ENCODE results near the gene CDKN3.
"Not testable (repeated sequence)": the region's sequence is repeated elsewhere in the genome, so short reads cannot be mapped to it uniquely, and the experiment has no call there.

The CDKN3 gene

DNA sequence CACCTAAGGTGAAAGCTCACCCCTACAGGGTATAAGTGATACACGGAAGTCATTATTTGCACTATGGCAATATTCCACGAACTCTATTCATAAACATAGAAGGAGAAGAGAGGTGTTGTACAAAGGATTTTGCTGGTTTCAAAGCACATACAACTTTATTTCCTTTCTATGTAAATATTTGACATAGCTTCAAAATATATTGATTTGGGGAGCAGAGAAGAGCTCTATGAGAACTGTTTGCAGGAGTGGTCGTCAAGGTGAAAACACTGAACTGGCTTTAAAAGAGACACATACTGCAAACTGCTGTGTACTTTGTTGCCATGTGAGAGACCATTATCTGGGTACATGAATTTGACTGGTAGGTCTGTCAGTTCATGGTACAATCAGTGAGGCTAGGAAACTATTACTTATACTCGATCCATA lies 27.7 kb downstream of the CDKN3 start:
- DNase-seq, result no peak

DNA sequence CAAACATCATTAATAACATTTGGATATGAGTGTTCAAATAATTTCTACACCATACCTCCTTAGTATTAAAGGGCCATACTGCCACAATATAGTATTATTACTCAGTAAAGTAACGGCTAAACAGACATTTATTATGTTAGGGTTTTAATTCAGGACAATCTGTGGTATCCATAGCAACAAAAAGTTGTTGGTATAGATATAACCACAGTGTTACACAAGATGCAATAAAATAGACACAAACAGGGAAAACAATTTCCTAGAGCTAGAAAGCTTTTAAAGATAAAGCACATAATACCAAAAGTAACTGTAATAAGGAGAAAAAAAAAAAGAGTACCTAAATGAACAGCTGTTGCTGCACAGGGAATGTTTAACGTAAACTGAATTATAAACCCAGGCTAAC lies 28.3 kb downstream of the CDKN3 start:
- no peak for DNase-seq

DNA sequence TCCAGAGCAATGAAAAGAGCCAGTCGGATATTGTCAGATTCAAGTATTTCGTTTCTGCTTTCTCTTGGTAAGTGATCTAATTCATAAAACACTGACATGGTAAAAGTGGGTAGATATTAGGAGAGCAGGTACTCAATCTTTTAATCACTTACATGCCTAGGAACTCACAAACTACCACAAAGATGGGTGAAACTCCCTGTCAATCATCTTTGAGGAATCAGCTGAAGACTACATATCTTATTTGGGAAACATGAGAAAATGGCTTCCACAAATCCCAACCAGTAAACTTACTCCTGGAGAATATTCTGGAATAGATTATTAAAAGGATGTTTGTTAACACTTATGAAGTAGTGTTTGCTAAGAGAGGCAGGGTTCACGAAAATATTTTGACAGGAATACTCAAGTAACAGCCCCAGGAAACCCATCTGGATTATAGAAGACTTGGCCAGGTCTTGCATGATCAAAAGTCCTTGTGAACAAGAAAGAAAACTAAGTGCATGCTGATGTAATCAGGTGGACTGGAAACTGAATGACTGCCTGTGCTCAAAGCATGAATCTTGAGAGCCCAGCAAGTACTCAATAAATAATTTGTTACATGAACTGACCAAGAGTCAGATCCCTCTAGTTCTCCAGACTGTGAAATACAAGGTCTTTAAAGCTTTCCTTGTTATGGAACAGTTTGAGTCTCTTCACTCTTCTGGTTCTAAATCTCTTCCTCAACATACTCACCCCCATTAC lies 28.9 kb downstream of the CDKN3 start:
- no peak for DNase-seq

DNA sequence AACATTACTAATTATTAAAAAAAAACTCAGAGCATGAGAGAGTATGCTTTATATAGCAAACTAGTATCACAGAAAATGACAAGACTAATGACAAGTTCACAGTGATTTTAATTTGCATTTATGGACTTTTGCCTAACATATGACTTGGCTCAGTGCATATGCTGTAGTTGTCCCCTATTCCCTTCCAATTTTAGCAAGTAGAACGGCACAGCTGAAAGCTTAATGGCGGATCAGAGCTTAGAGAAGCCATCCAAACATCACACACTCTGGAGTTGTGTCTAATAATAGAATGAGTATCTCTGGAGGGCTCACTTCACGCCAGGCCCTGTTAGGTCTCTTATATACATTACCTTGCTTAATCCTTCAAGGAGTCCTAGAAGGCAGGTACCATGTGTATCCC lies 31.1 kb downstream of the CDKN3 start:
- DNase-seq, result no peak

DNA sequence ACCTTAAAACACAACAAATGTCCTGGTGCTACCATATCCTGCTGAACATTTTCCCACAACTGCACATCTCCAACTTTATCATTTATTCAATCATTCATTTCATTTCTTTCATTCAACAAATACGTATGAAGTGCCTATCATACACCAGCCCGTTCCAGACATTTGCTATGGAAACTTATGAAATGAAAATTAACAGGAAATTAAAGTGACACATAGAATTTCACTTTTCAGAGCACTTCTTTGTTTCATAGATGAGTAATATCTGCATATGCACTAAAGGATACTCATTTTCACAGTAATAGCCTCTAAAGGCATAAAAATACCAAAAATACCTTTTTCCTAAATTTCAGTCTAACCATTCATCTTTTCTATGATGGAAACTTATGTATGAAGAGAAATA lies 31.7 kb downstream of the CDKN3 start:
- DNase-seq, result no peak

DNA sequence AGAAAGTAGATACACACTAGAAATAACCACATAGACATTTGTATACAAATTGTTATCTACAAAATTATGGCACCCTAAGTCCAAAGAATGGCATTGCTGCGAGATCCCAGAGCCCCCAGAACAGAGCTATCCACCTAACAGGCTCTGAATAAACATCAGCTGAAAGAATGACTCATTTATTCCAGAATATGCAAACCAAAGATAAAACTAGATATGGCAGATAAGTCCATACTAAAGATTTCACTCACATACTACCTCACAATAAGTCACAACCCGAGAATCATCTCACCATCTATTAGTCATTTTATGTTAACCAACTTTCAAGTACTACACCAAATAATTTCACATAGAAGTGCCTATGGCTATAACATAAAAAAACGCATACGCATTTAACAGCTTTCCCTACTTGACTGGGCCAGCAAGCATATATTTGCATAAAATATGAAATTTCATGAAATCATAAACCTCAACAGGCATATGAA lies 38.7 kb downstream of the CDKN3 start:
- peak; percentile 69 for DNase-seq

DNA sequence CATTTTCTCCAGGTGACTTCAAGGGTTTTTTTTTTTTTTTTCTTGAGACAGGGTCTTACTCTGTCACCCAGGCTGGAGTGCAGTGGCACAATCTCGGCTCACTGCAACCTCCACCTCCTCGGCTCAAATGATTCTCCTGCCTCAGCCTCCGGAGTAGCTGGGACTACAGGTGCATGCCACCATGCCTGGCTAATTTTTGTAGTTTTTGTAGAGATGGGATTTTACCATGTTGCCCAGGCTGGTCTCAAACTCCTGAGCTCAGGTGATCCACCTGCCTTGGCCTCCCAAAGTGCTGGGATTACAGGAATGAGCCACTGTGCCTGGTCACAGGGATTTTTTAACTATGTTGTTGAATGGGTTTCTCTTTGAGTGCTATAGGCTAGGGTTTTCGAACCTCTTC lies 41.1 kb downstream of the CDKN3 start:
- not testable (repeated sequence) for DNase-seq

DNA sequence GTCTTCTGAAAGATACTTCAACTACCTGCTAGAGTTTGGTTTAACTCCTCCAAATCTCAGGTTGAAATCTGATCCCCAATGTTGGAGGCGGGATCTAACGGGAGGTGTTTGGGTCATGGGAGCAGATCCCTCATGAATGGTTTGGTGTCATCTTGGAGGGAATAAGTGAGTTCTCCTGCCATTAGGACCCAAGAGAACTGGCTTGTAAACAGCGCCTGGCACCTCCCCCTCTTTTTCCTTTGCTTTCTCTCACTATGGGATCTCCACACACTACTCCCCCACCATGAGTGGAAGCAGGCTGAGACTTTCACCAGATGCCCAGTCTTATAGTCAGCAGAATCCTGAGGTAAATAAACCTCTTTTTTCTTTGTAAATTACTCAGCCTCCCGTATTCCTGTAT lies 41.9 kb downstream of the CDKN3 start:
- no peak for DNase-seq

DNA sequence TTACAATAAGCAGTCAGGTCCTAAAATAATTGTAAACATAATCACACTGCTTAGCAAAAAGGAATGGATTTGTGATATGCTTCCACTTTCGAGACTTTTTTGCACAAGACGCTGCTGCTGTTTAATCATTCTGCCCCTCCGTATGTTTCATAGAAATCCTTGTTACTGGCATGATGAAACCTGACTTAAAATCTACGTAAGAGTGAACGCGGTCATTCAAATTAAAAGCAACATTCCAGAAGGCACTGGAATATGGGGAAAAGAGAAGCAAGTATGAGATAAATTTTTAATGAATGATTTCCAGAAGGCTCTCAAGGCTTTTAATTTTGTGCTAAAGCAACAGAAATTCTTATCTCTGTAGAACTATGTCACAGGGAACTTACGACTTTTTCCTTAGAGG lies 43.2 kb downstream of the CDKN3 start:
- no peak for DNase-seq

DNA sequence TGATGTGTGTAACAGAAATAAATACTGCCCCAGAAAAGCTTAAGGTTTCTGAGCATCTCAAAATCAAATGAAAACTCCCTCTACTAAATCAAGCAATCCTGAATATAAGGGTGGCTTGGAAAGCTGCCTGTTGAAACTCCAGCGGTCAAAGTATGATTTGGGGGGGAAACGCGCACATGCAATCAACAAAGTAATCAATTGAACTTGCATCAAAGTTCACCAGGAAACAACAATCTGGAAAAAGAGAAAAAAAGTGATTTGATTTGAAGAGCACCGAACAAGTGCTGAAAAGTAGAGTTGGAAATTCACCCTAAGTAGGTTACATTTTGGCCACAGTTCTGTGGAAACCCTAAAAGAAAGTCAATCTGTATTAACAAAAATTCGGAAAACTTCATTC lies 43.7 kb downstream of the CDKN3 start:
- no peak for DNase-seq

DNA sequence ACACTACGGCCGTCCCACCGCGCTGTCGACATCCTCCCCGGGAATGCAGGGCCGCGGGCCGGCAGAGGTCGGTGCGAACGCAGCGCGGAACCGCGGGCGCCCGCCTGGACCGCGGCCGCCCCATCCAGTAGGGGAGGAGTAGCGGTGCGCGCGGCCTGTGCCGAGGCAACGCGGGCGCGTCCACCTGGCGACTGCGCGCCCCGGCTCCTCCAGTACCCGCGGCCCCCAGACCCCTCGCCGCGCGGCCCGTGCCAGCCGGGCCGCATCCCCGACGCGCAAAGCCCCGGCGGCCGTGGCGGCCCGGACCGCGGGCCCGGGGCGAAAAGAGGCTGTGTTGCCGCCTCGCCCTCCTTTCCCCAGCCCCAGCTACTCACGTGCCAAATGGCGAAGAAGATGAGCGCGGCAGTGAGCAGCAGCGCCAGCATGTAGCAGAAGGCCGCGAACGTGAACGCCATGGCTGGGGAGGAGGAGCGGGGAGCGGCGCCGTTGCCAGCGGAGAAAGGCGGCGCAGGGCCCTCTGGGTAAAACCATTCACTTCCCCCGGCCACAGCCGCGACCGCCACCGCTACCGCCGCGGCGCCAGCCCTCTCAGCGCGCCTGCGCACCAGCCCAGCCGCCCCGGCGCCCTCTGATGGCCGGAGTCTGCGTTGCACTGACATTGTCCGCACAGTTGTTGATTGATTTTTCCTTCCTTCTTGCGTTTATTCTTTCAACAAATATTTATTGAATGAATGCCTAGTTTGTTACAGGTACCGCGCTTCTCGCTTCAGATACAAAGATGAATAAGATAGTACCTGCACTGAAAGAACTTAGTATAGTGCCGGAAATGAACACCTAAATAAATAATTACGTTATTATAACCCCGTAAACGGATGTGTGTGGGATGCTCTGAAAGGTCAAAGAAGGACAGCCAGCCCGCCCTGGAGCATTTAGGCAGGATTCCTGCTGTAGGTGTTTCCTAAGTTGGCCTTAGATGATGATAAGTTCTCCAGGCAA lies 44.4 kb downstream of the CDKN3 start, which contains the start of gene CNIH1:
TSS of gene CNIH1 (minus strand) at position 502 of the 996 bp plus-strand sequence. CDS start at position 455, 47 bp downstream.
- peak; percentile 96 for DNase-seq

DNA sequence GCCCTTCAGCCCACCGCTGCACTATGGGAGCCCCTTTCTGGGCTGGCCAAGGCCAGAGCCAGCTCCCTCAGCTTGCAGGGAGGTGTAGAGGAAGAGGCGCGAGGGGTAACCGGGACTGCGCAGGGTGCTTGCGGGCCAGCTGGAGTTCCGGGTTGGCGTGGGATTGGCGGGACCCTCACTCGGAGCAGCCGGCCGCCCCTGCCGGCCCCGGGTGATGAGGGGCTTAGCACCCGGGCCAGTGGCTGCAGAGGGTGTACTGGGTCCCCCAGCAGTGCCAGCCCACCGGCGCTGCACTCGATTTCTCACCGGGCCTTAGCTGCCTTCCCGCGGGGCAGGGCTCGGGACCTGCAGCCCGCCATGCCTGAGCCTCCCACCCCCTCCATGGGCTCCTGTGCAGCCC lies 46.2 kb downstream of the CDKN3 start:
- DNase-seq, result not testable (repeated sequence)

DNA sequence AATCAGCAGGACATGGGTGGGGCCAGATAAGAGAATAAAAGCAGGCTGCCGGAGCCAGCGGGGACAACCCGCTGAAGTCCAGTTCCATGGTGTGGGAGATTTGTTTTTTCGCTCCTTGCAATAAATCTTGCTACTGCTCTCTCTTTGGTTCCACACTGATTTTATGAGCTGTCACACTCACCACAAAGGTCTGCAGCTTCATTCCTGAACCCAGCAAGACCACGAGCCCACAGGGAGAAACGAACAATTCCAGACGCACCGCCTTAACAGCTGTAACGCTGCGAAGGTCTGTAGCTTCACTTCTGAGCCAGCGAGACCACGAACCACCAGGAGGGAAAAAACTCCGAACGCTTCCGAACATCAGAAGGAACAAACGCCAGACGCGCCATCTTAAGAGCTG lies 47.2 kb downstream of the CDKN3 start:
- DNase-seq, result no peak

DNA sequence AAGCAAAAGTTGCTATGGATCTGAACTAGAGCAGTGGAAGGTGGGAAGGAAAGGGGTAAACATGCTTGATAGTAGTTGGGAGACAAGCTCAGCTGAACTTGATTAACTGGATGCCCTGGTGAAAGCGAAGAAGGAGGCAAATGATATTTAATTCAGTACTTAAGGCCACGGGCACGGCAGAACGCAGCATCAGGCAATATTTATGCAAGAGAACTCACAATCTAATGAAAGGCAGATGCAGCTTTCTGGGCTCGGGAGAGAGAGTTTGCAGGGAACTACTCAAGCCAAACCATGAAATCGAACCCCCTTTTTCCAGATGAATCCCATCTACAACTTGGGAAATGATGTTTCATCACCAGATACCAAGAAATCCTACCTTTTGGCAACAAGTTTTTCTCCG lies 47.9 kb downstream of the CDKN3 start:
- DNase-seq, result no peak

DNA sequence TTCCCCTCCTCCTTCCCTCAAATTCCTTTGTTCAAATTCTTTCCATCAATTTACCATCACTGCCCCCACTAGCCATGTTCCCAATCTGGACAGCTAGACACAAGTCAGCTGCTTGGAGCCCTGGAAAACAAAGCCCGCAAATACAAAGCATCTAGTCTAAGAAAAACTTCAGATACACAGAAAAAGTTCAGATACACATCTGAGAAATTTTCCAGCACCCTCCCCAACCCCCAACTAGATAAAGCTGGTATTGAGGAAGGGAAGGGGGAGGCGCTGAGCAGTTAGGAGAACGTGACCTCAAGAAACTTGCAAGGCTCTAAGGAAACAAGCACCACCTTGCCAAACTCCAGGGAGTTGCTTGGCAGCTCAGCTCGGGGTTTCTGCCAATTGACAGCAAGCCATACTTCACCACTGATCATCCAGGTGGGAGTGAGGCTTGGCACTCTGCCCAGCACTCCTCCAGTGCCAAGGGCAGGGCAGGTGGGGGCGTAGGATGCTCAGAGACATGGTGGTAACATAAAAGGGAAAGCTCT lies 49.4 kb downstream of the CDKN3 start:
- peak; percentile 36 for DNase-seq

DNA sequence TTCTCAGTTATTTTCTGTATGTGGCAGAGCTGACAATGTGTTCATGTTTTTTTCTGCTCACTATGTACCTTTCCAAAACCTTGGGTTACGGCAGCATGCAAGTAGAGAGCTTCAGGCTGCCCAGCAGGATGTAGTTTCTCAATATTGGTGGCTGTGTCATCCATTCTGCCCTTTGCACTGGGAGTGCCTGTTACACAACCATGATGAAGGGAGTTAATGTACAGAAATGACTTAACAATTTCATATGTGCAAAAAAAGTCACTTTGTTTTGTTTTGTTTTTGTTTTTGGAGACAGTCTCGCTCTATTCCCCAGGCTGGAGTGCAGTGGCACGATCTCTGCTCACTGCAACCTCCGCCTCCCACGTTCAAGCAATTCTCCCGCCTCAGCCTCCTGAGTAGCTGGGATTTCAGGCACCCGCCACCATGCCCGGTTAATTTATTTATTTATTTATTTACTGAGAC lies 50.5 kb downstream of the CDKN3 start:
- peak; percentile 79 for DNase-seq

DNA sequence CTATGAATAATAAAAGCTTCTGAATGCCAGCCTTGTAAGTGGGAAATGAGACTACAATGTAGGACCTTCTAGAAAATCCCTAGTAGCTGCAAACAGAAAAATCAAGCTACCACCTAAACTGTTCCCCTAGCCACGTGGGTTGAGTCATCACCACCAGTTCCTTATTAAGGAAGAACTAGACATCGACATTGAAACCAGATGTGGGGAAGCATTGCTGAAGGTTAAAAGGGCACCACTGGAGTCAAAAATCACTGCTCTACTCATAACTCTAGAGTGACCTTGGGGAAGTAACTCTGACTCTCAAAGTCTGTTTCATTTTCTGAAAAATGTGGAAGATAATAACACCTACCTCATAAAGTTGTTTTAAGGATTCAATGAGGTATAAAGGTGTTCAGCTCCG lies 53.7 kb downstream of the CDKN3 start:
- DNase-seq, result peak; percentile 44

DNA sequence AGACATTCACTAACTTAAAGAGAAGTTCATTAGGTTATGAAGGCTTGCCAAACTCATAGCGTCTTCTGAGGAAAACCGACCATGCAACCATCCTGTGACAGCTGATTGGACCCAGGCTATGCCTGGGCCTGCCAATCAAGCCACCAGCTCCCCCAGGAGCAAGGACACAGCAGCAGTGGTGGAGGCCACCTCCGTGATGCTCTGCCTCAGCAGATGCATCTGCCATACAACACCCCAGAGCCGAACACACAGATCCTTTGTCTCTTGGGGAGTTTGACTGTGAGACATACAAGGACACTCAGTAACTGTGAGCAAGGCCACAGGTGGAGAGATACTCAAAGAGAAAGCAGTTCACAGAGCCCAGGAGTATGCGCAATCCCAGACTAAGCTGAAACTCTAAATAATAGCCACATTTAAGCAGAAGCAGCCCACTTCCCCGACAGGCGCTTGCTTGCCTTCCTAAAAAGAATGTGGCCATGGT lies 54.4 kb downstream of the CDKN3 start:
- DNase-seq, result no peak

DNA sequence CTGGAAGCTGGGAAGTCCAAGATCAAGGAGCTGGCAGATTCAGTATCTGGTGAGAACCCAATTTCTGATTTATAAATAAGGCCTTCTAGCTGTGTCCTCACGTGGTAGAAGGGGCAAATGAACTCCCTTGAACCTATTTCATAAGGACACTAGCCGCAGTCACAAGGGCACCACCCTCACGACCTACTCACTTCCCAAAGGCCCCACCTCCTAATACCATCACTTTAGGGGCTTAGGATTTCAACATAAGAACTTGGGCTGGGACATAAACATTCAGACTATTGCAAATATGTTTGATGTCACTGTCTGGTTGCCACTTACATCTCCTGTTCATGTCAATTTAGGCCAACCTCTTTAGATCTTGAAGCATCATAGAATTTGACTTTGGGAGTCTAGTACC lies 55.2 kb downstream of the CDKN3 start:
- no peak for DNase-seq

DNA sequence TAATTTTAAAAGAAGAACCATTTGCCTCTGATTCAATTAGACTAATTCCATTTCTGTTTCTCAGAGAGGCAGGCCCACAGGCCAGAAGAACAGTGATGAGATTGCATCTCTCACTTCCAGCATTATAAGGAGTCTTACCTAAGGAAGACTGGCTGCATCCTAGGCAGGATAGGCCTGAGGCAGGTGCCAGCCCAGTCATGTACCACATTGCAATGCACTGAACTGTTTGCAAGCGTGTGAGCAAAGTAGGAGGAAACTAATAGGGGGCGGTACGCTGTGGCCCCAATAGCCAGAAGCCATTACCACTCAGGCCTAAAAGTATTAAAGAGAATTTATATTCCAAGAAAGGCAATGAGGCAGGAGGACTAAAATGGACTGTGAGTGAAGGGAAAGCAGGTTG lies 56.4 kb downstream of the CDKN3 start:
- DNase-seq, result no peak

DNA sequence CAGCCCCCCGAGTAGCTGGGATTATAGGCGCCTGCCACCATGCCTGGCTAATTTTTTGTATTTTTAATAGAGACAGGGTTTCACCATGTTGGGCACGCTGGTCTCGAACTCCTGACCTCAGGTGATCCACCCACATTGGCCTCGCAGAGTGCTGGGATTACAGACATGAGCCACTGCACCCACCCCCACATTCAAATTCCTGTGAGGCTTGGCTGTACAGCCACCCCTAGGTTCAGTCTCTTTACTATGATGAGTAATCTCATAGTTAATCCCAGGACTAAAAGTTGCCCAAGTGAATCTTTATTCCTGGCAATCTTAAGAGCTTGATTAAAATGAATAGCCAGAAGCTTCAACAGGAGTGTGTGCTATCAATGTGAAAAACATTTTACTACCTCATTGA lies 57.2 kb downstream of the CDKN3 start:
- DNase-seq, result not testable (repeated sequence)

DNA sequence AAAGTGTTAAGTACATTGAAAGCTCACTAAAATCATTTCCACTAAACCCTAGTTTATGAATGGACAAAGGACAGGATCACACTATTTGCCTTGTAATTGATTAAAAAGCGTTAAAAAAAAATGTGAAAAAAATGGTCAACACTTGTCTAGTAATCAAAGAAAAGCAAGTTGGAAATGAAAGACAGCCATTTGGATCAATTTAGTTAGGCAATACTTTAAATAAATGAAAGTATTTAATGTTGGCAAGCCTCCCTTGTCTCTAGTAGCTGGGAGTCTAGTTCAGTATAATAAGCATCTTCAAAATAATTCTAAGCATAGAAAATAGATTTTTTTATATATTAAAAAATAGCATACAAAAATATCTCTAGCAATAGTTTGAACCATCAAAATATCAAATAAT lies 58.6 kb downstream of the CDKN3 start:
- no peak for DNase-seq

Data from hematopoietic multipotent progenitor cell treated with erythropoietin and hydrocortisone succinate and interleukin-3 and kit ligand, for 4 days (in vitro differentiated cells).